ENCODE data around the gene ARMC7.
A peak's percentile ranks its signal among the peaks of the same experiment; 100 is the strongest.

The ARMC7 gene

GRCh38 chr17:75146592-75146991, 36.8 kb downstream of the ARMC7 start:
- 88% methylated on average over 3 of the region's 3 CpGs for WGBS
- H3K9me3 ChIP-seq (ENCODE audit: control insufficient read depth, low read length): no peaks in the 10 kb centered on the region
- H2BK5ac ChIP-seq (ENCODE audit: low read depth, low read length, poor library complexity, severe bottlenecking): no peak overlapping the region
- no peak overlapping the region for H2BK15ac ChIP-seq (ENCODE audit: low read depth, poor library complexity, severe bottlenecking)
- H3K36me3 ChIP-seq (ENCODE audit: control insufficient read depth in 1 of 2, insufficient read depth in 2 of 2, low read depth in 1 of 2, low read length in 2 of 2): peaks cover 54 to 66% of the 10 kb centered on the region in 2 experiments
- H3K27ac ChIP-seq (ENCODE audit: low read length, poor library complexity, severe bottlenecking): no peak overlapping the region
- H3K4me2 ChIP-seq (ENCODE audit: low read length, poor library complexity, severe bottlenecking): no peak overlapping the region
- H3K4ac ChIP-seq (ENCODE audit: low read depth in 1 of 2, low read length in 2 of 2): no peak overlapping the region
- no peak overlapping the region for H2BK12ac ChIP-seq (ENCODE audit: low read length in 2 of 2)
- no peak overlapping the region for H2AK5ac ChIP-seq (ENCODE audit: low read length, severe bottlenecking)
- H4K8ac ChIP-seq (ENCODE audit: low read length): no peak overlapping the region
- H3K4me3 ChIP-seq (ENCODE audit: insufficient read depth in 1 of 2, low read depth in 1 of 2, low read length in 2 of 2): no peak overlapping the region
- no peak overlapping the region for H2BK120ac ChIP-seq (ENCODE audit: low read depth, low read length)
- H3K79me1 ChIP-seq (replicated peaks; ENCODE audit: low read length, poor library complexity, severe bottlenecking): peaks cover 22% of the 10 kb centered on the region
- H3K27me3 ChIP-seq (ENCODE audit: control insufficient read depth in 1 of 2, insufficient read depth in 1 of 2, low read length in 2 of 2): no peaks in the 10 kb centered on the region
- no peak overlapping the region for H3K23ac ChIP-seq (ENCODE audit: low read length in 2 of 2)
- H2AFZ ChIP-seq (ENCODE audit: low read depth, low read length): no peak overlapping the region
- no peak overlapping the region for H3K18ac ChIP-seq (ENCODE audit: low read depth in 1 of 2, low read length in 2 of 2)
- H3K14ac ChIP-seq (ENCODE audit: low read length in 2 of 2): no peak overlapping the region
- H3K4me1 ChIP-seq (ENCODE audit: control insufficient read depth, insufficient read depth, low read depth, low read length): peaks cover 9% of the 10 kb centered on the region
- H4K91ac ChIP-seq (ENCODE audit: low read length): no peak overlapping the region
- no peak for DNase-seq
- no peak overlapping the region for H3K9ac ChIP-seq (ENCODE audit: low read length)

- 94% methylated on average over 6 of the region's 6 CpGs for WGBS
- no peaks in the 10 kb centered on the region for H3K27me3 ChIP-seq (ENCODE audit: control insufficient read depth in 1 of 2, insufficient read depth in 1 of 2, low read length in 2 of 2)
- no peak overlapping the region for H3K4me2 ChIP-seq (ENCODE audit: low read length, poor library complexity, severe bottlenecking)
- no peak overlapping the region for H2BK120ac ChIP-seq (ENCODE audit: low read depth, low read length)
- no peak overlapping the region for H3K23ac ChIP-seq (ENCODE audit: low read length in 2 of 2)
- H2AK5ac ChIP-seq (ENCODE audit: low read length, severe bottlenecking): no peak overlapping the region
- H4K8ac ChIP-seq (ENCODE audit: low read length): no peak overlapping the region
- DNase-seq: no peak
- H3K14ac ChIP-seq (ENCODE audit: low read length in 2 of 2): no peak overlapping the region
- no peak overlapping the region for H4K91ac ChIP-seq (ENCODE audit: low read length)
- H3K27ac ChIP-seq (ENCODE audit: low read length, poor library complexity, severe bottlenecking): no peak overlapping the region
- H2BK12ac ChIP-seq (ENCODE audit: low read length in 2 of 2): no peak overlapping the region
- no peak overlapping the region for H2AFZ ChIP-seq (ENCODE audit: low read depth, low read length)
- no peak overlapping the region for H2BK5ac ChIP-seq (ENCODE audit: low read depth, low read length, poor library complexity, severe bottlenecking)
- no peak overlapping the region for H3K4ac ChIP-seq (ENCODE audit: low read depth in 1 of 2, low read length in 2 of 2)
- no peak overlapping the region for H3K9ac ChIP-seq (ENCODE audit: low read length)
- no peak overlapping the region for H3K18ac ChIP-seq (ENCODE audit: low read depth in 1 of 2, low read length in 2 of 2)
- no peak overlapping the region for H3K4me3 ChIP-seq (ENCODE audit: insufficient read depth in 1 of 2, low read depth in 1 of 2, low read length in 2 of 2)
- peaks cover 42 to 55% of the 10 kb centered on the region in 2 experiments for H3K36me3 ChIP-seq (ENCODE audit: control insufficient read depth in 1 of 2, insufficient read depth in 2 of 2, low read depth in 1 of 2, low read length in 2 of 2)
- peaks cover 17% of the 10 kb centered on the region for H3K79me1 ChIP-seq (replicated peaks; ENCODE audit: low read length, poor library complexity, severe bottlenecking)
- peaks cover 9% of the 10 kb centered on the region for H3K4me1 ChIP-seq (ENCODE audit: control insufficient read depth, insufficient read depth, low read depth, low read length)
- no peaks in the 10 kb centered on the region for H3K9me3 ChIP-seq (ENCODE audit: control insufficient read depth, low read length)
- no peak overlapping the region for H2BK15ac ChIP-seq (ENCODE audit: low read depth, poor library complexity, severe bottlenecking)
Measured at GRCh38 chr17:75147878-75148546, 38.2 kb downstream of the ARMC7 start.

- Histone ChIP-seq H2BK12ac (ENCODE audit: low read length in 2 of 2) (no peak overlapping the region), H2AK5ac (ENCODE audit: low read length, severe bottlenecking) (no peak overlapping the region), H2BK15ac (ENCODE audit: low read depth, poor library complexity, severe bottlenecking) (no peak overlapping the region), H2BK5ac (ENCODE audit: low read depth, low read length, poor library complexity, severe bottlenecking) (no peak overlapping the region), H3K18ac (ENCODE audit: low read depth in 1 of 2, low read length in 2 of 2) (no peak overlapping the region), H3K4ac (ENCODE audit: low read depth in 1 of 2, low read length in 2 of 2) (no peak overlapping the region), H3K27ac (ENCODE audit: low read length, poor library complexity, severe bottlenecking) (no peak overlapping the region), H3K23ac (ENCODE audit: low read length in 2 of 2) (no peak overlapping the region), H3K36me3 (ENCODE audit: control insufficient read depth in 1 of 2, insufficient read depth in 2 of 2, low read depth in 1 of 2, low read length in 2 of 2) (peaks cover 11 to 18% of the 10 kb centered on the region in 2 experiments), H4K8ac (ENCODE audit: low read length) (no peak overlapping the region), H3K79me1 (replicated peaks; ENCODE audit: low read length, poor library complexity, severe bottlenecking) (peaks cover 1% of the 10 kb centered on the region), H3K4me2 (ENCODE audit: low read length, poor library complexity, severe bottlenecking) (no peak overlapping the region), H4K91ac (ENCODE audit: low read length) (no peak overlapping the region), H3K9me3 (ENCODE audit: control insufficient read depth, low read length) (no peaks in the 10 kb centered on the region), H3K27me3 (ENCODE audit: control insufficient read depth in 1 of 2, insufficient read depth in 1 of 2, low read length in 2 of 2) (no peaks in the 10 kb centered on the region), H2AFZ (ENCODE audit: low read depth, low read length) (no peak overlapping the region), H3K14ac (ENCODE audit: low read length in 2 of 2) (no peak overlapping the region), H3K9ac (ENCODE audit: low read length) (no peak overlapping the region), H3K4me3 (ENCODE audit: insufficient read depth in 1 of 2, low read depth in 1 of 2, low read length in 2 of 2) (no peak overlapping the region), H2BK120ac (ENCODE audit: low read depth, low read length) (no peak overlapping the region), H3K4me1 (ENCODE audit: control insufficient read depth, insufficient read depth, low read depth, low read length) (peaks cover 9% of the 10 kb centered on the region)
- WGBS: no CpG with 5 or more reads among the region's 6 CpGs
- DNase-seq: peak; percentile 32
Measured at GRCh38 chr17:75151930-75152329, 42.2 kb downstream of the ARMC7 start.

- H3K18ac ChIP-seq (ENCODE audit: low read depth in 1 of 2, low read length in 2 of 2): no peak overlapping the region
- H2BK5ac ChIP-seq (ENCODE audit: low read depth, low read length, poor library complexity, severe bottlenecking): no peak overlapping the region
- no peak overlapping the region for H2BK12ac ChIP-seq (ENCODE audit: low read length in 2 of 2)
- DNase-seq: no peak
- no peaks in the 10 kb centered on the region for H3K9me3 ChIP-seq (ENCODE audit: control insufficient read depth, low read length)
- H3K9ac ChIP-seq (ENCODE audit: low read length): peak overlapping the region; percentile 89
- H3K36me3 ChIP-seq (ENCODE audit: control insufficient read depth in 1 of 2, insufficient read depth in 2 of 2, low read depth in 1 of 2, low read length in 2 of 2): peaks cover 8 to 18% of the 10 kb centered on the region in 2 experiments
- H3K23ac ChIP-seq (ENCODE audit: low read length in 2 of 2): no peak overlapping the region
- 42% methylated on average over 4 of the region's 6 CpGs for WGBS
- H3K4me2 ChIP-seq (ENCODE audit: low read length, poor library complexity, severe bottlenecking): peak overlapping the region; percentile 57
- no peaks in the 10 kb centered on the region for H3K79me1 ChIP-seq (replicated peaks; ENCODE audit: low read length, poor library complexity, severe bottlenecking)
- no peak overlapping the region for H2BK120ac ChIP-seq (ENCODE audit: low read depth, low read length)
- H2AK5ac ChIP-seq (ENCODE audit: low read length, severe bottlenecking): no peak overlapping the region
- no peak overlapping the region for H4K8ac ChIP-seq (ENCODE audit: low read length)
- H3K4me3 ChIP-seq (ENCODE audit: insufficient read depth in 1 of 2, low read depth in 1 of 2, low read length in 2 of 2): peak overlapping the region in 1 of 2 experiments; percentile 93
- no peak overlapping the region for H3K4ac ChIP-seq (ENCODE audit: low read depth in 1 of 2, low read length in 2 of 2)
- no peak overlapping the region for H4K91ac ChIP-seq (ENCODE audit: low read length)
- no peak overlapping the region for H3K14ac ChIP-seq (ENCODE audit: low read length in 2 of 2)
- no peaks in the 10 kb centered on the region for H3K27me3 ChIP-seq (ENCODE audit: control insufficient read depth in 1 of 2, insufficient read depth in 1 of 2, low read length in 2 of 2)
- H2AFZ ChIP-seq (ENCODE audit: low read depth, low read length): no peak overlapping the region
- no peak overlapping the region for H2BK15ac ChIP-seq (ENCODE audit: low read depth, poor library complexity, severe bottlenecking)
- H3K4me1 ChIP-seq (ENCODE audit: control insufficient read depth, insufficient read depth, low read depth, low read length): peaks cover 9% of the 10 kb centered on the region
- no peak overlapping the region for H3K27ac ChIP-seq (ENCODE audit: low read length, poor library complexity, severe bottlenecking)
Measured at GRCh38 chr17:75152523-75152921, 42.8 kb downstream of the ARMC7 start.
